COLO668 (cell line): ENCODE data around the gene HIPK1.

Experiments used
- DNase-seq: peaks from one replicate; lab custom pipeline; 2025; ENCODE audit not compliant: unreplicated experiment; lab: John Stamatoyannopoulos, UW

HIPK1 gene

GRCh38 chr1:113913312-113913668 lies 15.8 kb upstream of the HIPK1 start:
- no peak for DNase-seq

GRCh38 chr1:113913887-113914664 lies 15.0 kb upstream of the HIPK1 start:
- DNase-seq, result no peak

GRCh38 chr1:113916974-113917373 lies 12.2 kb upstream of the HIPK1 start:
- DNase-seq, result no peak

GRCh38 chr1:113917400-113918082 lies 11.6 kb upstream of the HIPK1 start:
- DNase-seq, result no peak

- DNase-seq, result no peak
Observed at GRCh38 chr1:113918243-113918642, 10.9 kb upstream of the HIPK1 start.

GRCh38 chr1:113922957-113923356 lies 6.2 kb upstream of the HIPK1 start:
- DNase-seq, result no peak

GRCh38 chr1:113924473-113924872 lies 4.7 kb upstream of the HIPK1 start:
- no peak for DNase-seq

- no peak for DNase-seq
Observed at GRCh38 chr1:113928187-113928930, 765 bp upstream of the HIPK1 start.

GRCh38 chr1:113929750-113930498 lies 800 bp downstream of the HIPK1 start:
- DNase-seq, result peak; percentile 66

GRCh38 chr1:113930499-113931161 lies 1.5 kb downstream of the HIPK1 start:
- DNase-seq, result peak; percentile 20

- DNase-seq, result no peak
Observed at GRCh38 chr1:113931451-113931851, 2.3 kb downstream of the HIPK1 start.

- DNase-seq, result no peak
Observed at GRCh38 chr1:113934006-113934405, 4.9 kb downstream of the HIPK1 start.

GRCh38 chr1:113934511-113935055 lies 5.5 kb downstream of the HIPK1 start:
- no peak for DNase-seq

GRCh38 chr1:113935176-113935575 lies 6.1 kb downstream of the HIPK1 start:
- no peak for DNase-seq

GRCh38 chr1:113935970-113936369 lies 6.8 kb downstream of the HIPK1 start:
- DNase-seq, result no peak

GRCh38 chr1:113937146-113937545 lies 8.0 kb downstream of the HIPK1 start:
- DNase-seq, result no peak

- no peak for DNase-seq
Observed at GRCh38 chr1:113938192-113938591, 9.1 kb downstream of the HIPK1 start.

- no peak for DNase-seq
Observed at GRCh38 chr1:113940365-113941244, 11.5 kb downstream of the HIPK1 start.

GRCh38 chr1:113941245-113941559 lies 12.1 kb downstream of the HIPK1 start:
- no peak for DNase-seq

- DNase-seq, result no peak
Observed at GRCh38 chr1:113942527-113942926, 13.4 kb downstream of the HIPK1 start.
